GM21447 (cell line): ENCODE results near the gene NFYB.
"Not testable (repeated sequence)": the region's sequence is repeated elsewhere in the genome, so short reads cannot be mapped to it uniquely, and the experiment has no call there.

ENCODE experiments used
- ATAC-seq: cut with Tn5 transposase; IDR thresholded peaks from one replicate; pipeline ENCODE4 v1.9.1; 2021; ENCODE audit not compliant: unreplicated experiment

NFYB gene

GRCh38 chr12:104115587-104115975 lies 22.4 kb downstream of the NFYB start:
- no peak for ATAC-seq

- ATAC-seq = not testable (repeated sequence)
These were observed 23.0 kb downstream of the NFYB start for GRCh38 chr12:104114834-104115586.

- ATAC-seq = no peak
These were observed 28.4 kb downstream of the NFYB start for GRCh38 chr12:104109446-104110271.

- ATAC-seq = peak; percentile 74
These were observed 29.1 kb downstream of the NFYB start for GRCh38 chr12:104108755-104109445.

- ATAC-seq = no peak
These were observed 31.0 kb downstream of the NFYB start for GRCh38 chr12:104106965-104107364.

GRCh38 chr12:104105461-104105860 lies 32.5 kb downstream of the NFYB start:
- ATAC-seq = no peak

- no peak for ATAC-seq
These were observed 40.1 kb downstream of the NFYB start for GRCh38 chr12:104097954-104098353.

- ATAC-seq = no peak
These were observed 42.7 kb downstream of the NFYB start for GRCh38 chr12:104095289-104095688.

- no peak for ATAC-seq
These were observed 43.7 kb downstream of the NFYB start for GRCh38 chr12:104094284-104094683.

- ATAC-seq = no peak
These were observed 46.9 kb downstream of the NFYB start for GRCh38 chr12:104091136-104091535.

- no peak for ATAC-seq
These were observed 47.3 kb downstream of the NFYB start for GRCh38 chr12:104090685-104091084.

- ATAC-seq = peak; percentile 89
These were observed 54.1 kb downstream of the NFYB start for GRCh38 chr12:104083769-104084475.

- no peak for ATAC-seq
These were observed 57.2 kb downstream of the NFYB start for GRCh38 chr12:104080764-104081163.

GRCh38 chr12:104079024-104079423 lies 59.0 kb downstream of the NFYB start:
- no peak for ATAC-seq

- ATAC-seq = no peak
These were observed 64.3 kb downstream of the NFYB start for GRCh38 chr12:104073699-104074098.

- no peak for ATAC-seq
These were observed 65.9 kb downstream of the NFYB start for GRCh38 chr12:104072099-104072498.
